Motor neuron (in vitro differentiated cells): ENCODE data around the gene CCDC89. TPM values are rescaled to one million over a fixed set of nuclear protein-coding genes. Genes with fewer than 3 reads are reported as not detected.

Source experiments
- ATAC-seq, 8 experiments: fragments of 200-7000 bp; cut with Tn5 transposase; replicated peaks in 6 of 8; 2 replicates each; pipeline ENCODE4 v1.8.0; 2021; ENCODE audit warnings: mild to moderate bottlenecking in 8 of 8, moderate library complexity in 8 of 8
- H3K27ac ChIP-seq, 2 donors: fragments of 250-450 bp; sonication (Bioruptor Pico); 2 replicates each; pipeline ENCODE4 v1.9.0; 2021; ENCODE audit warnings: antibody characterized with exemption in 2 of 2, mild to moderate bottlenecking in 2 of 2, moderate library complexity in 1 of 2
- H3K4me1 ChIP-seq, 2 donors: fragments of 250-450 bp; sonication (Bioruptor Pico); replicated peaks in 1 of 2; 2 replicates each; pipeline ENCODE4 v1.6.1; 2021; ENCODE audit warnings: antibody characterized with exemption in 2 of 2, mild to moderate bottlenecking in 2 of 2, moderate library complexity in 1 of 2
- H3K4me3 ChIP-seq, 5 donors: fragments of 250-450 bp; sonication (Bioruptor Pico); 2 replicates each; pipeline ENCODE4 v1.9.0; 2021; ENCODE audit warnings: antibody characterized with exemption in 5 of 5, mild to moderate bottlenecking in 5 of 5, moderate library complexity in 4 of 5
- WGBS, 10 experiments: fragments of 450-650 bp; shearing (Covaris generic); methylation state at CpG; one replicate each; pipeline ENCODE4 v1.0.0; 2022; 5-methylcytosine and 5-hydroxymethylcytosine counted together
- in situ Hi-C, 9 experiments: fragments of 400-800 bp; cut with MboI; loops; one replicate each; pipeline ENCODE4 v1.15.0; 2021; ENCODE audit warnings: low sequenced_read_pairs in 9 of 9, low pct_unique_long_range_greater_than_20kb in 2 of 9; ENCODE audit not compliant: unreplicated experiment in 9 of 9
- total RNA-seq, 8 experiments: library from RNA; unstranded; fragments of 300-600 nt; gene quantifications; 2 replicates each; pipeline versions ENCODE4 v1.2.3 to v1.2.4, GENCODE V29; 2022

CCDC89 gene
- 1 to 10 TPM in 3 of 8 experiments, under 1 TPM in 5; 0.18 to 4.7 (median 0.71) TPM for total RNA-seq

- Histone ChIP-seq H3K27ac (no peak within 1 kb of the TSS), H3K4me1 (peaks cover 0 to 4% of the 10 kb centered on the region in 2 donors), H3K4me3 (no peak within 1 kb of the TSS)
- in situ Hi-C loops: no loop called here
- 0 to 85% (median 74%) methylated on average over 3 to 12 of the region's 13 CpGs; no CpG with 5 or more reads in 2 of the 10 experiments for WGBS, 10 experiments
- ATAC-seq: peak; percentile 66 to 95 (median 91)
Observed at GRCh38 chr11:85685820-85686459, at the start of gene CCDC89. CCDC89 (minus strand) TSS chr11:85686195; CDS start chr11:85686130, 65 bp downstream.

GRCh38 chr11:85732965-85733364 lies 47.0 kb upstream of the CCDC89 start:
- Histone ChIP-seq H3K4me3 (no peak overlapping the region), H3K27ac (no peak overlapping the region), H3K4me1 (no peaks in the 10 kb centered on the region)
- in situ Hi-C loops: no loop called here
- ATAC-seq: no peak

- no peak for ATAC-seq
- in situ Hi-C loops: no loop called here
- Histone ChIP-seq H3K4me1 (no peaks in the 10 kb centered on the region), H3K4me3 (no peak overlapping the region), H3K27ac (no peak overlapping the region)
- WGBS, 10 experiments: 78 to 100% (median 95%) methylated on average over 3 of the region's 3 CpGs; no CpG with 5 or more reads in 2 of the 10 experiments
Observed at GRCh38 chr11:85726381-85726780, 40.4 kb upstream of the CCDC89 start.

GRCh38 chr11:85725510-85726258 lies 39.7 kb upstream of the CCDC89 start:
- Histone ChIP-seq H3K4me1 (no peaks in the 10 kb centered on the region), H3K4me3 (no peak overlapping the region), H3K27ac (no peak overlapping the region)
- 50 to 94% (median 66%) methylated on average over 1 to 3 of the region's 3 CpGs for WGBS, 10 experiments
- peak in 2 of 8 experiments; percentile 20 to 51 for ATAC-seq
- in situ Hi-C loops: no loop called here

- ATAC-seq: no peak
- WGBS, 10 experiments: 50 to 93% (median 86%) methylated on average over 2 to 6 of the region's 6 CpGs; no CpG with 5 or more reads in 1 of the 10 experiments
- Histone ChIP-seq H3K27ac (no peak overlapping the region), H3K4me1 (peaks cover 0 to 1% of the 10 kb centered on the region in 2 donors), H3K4me3 (no peak overlapping the region)
- in situ Hi-C loops: no loop called here
Observed at GRCh38 chr11:85724748-85725465, 38.9 kb upstream of the CCDC89 start.

- no peak overlapping the region for H3K4me3 ChIP-seq
- H3K27ac ChIP-seq: no peak overlapping the region
- WGBS, 10 experiments: 54 to 98% (median 86%) methylated on average over 2 to 5 of the region's 5 CpGs; no CpG with 5 or more reads in 2 of the 10 experiments
- H3K4me1 ChIP-seq: peaks cover 0 to 15% of the 10 kb centered on the region in 2 donors
- in situ Hi-C loops: no loop called here
- ATAC-seq: no peak
Observed at GRCh38 chr11:85723088-85723487, 37.1 kb upstream of the CCDC89 start.

GRCh38 chr11:85721191-85721590 lies 35.2 kb upstream of the CCDC89 start:
- ATAC-seq: no peak
- H3K27ac ChIP-seq: no peak overlapping the region
- H3K4me3 ChIP-seq: no peak overlapping the region
- peaks cover 0 to 15% of the 10 kb centered on the region in 2 donors for H3K4me1 ChIP-seq
- in situ Hi-C loops: no loop called here
- WGBS, 10 experiments: 36 to 100% (median 81%) methylated on average over 1 to 3 of the region's 3 CpGs

GRCh38 chr11:85718991-85719807 lies 33.2 kb upstream of the CCDC89 start:
- peak overlapping the region in 3 of 5 donors; percentile 1 to 39 (median 10) for H3K4me3 ChIP-seq

GRCh38 chr11:85718126-85718943 lies 32.3 kb upstream of the CCDC89 start:
- Histone ChIP-seq H3K27ac (no peak overlapping the region), H3K4me1 (peaks cover 0 to 15% of the 10 kb centered on the region in 2 donors), H3K4me3 (peak overlapping the region in 3 of 5 donors; percentile 1 to 39 (median 10))
- in situ Hi-C loops: no loop called here
- peak in 2 of 8 experiments; percentile 1 to 9 for ATAC-seq
- 0 to 57% (median 34%) methylated on average over 1 to 7 of the region's 7 CpGs for WGBS, 10 experiments

More at GRCh38 chr11:85718991-85719807, 33.2 kb upstream of the CCDC89 start:
- peaks cover 0 to 15% of the 10 kb centered on the region in 2 donors for H3K4me1 ChIP-seq
- 5 to 35% (median 15%) methylated on average over 1 to 10 of the region's 10 CpGs; no CpG with 5 or more reads in 2 of the 10 experiments for WGBS, 10 experiments
- peak; percentile 92 to 98 (median 97) for ATAC-seq
- H3K27ac ChIP-seq: no peak overlapping the region
- in situ Hi-C loops: no loop called here

GRCh38 chr11:85717429-85717828 lies 31.4 kb upstream of the CCDC89 start:
- Histone ChIP-seq H3K4me1 (peaks cover 0 to 15% of the 10 kb centered on the region in 2 donors), H3K27ac (no peak overlapping the region), H3K4me3 (no peak overlapping the region)
- ATAC-seq: no peak
- in situ Hi-C loops: no loop called here
- 67 to 100% (median 87%) methylated on average over 1 to 2 of the region's 2 CpGs; no CpG with 5 or more reads in 2 of the 10 experiments for WGBS, 10 experiments

- no peak for ATAC-seq
- in situ Hi-C loops: no loop called here
- Histone ChIP-seq H3K27ac (no peak overlapping the region), H3K4me3 (no peak overlapping the region), H3K4me1 (no peaks in the 10 kb centered on the region)
- WGBS, 10 experiments: 83 to 100% (median 92%) methylated on average over 1 to 3 of the region's 3 CpGs; no CpG with 5 or more reads in 2 of the 10 experiments
Observed at GRCh38 chr11:85712953-85713352, 27.0 kb upstream of the CCDC89 start.

- WGBS, 10 experiments: 0 to 71% (median 60%) methylated on average over 1 to 5 of the region's 5 CpGs
- in situ Hi-C loops: no loop called here
- no peaks in the 10 kb centered on the region for H3K4me1 ChIP-seq
- peak; percentile 24 to 94 (median 52) for ATAC-seq
- no peak overlapping the region for H3K27ac ChIP-seq
- H3K4me3 ChIP-seq: no peak overlapping the region
Observed at GRCh38 chr11:85710917-85711316, 24.9 kb upstream of the CCDC89 start.
